ENCODE results near the gene MYO16.
"Not testable (repeated sequence)": the region's sequence is repeated elsewhere in the genome, so short reads cannot be mapped to it uniquely, and the experiment has no call there.

MYO16 gene

GRCh38 chr13:108903613-108904012, 274.2 kb downstream of the MYO16 start:
- no peak for DNase-seq

GRCh38 chr13:108911807-108912206, 282.4 kb downstream of the MYO16 start:
- no peak for DNase-seq

- DNase-seq: not testable (repeated sequence)
These were observed 284.3 kb downstream of the MYO16 start for GRCh38 chr13:108913731-108914130.

- no peak for DNase-seq
These were observed 285.8 kb downstream of the MYO16 start for GRCh38 chr13:108915095-108915633.

GRCh38 chr13:108915634-108916512, 286.5 kb downstream of the MYO16 start:
- DNase-seq: peak; percentile 57

GRCh38 chr13:108917581-108917980, 288.2 kb downstream of the MYO16 start:
- no peak for DNase-seq

- DNase-seq: no peak
These were observed 289.9 kb downstream of the MYO16 start for GRCh38 chr13:108919036-108919907.

GRCh38 chr13:108920137-108920536, 290.7 kb downstream of the MYO16 start:
- no peak for DNase-seq

GRCh38 chr13:108921238-108921637, 291.8 kb downstream of the MYO16 start:
- no peak for DNase-seq

- DNase-seq: no peak
These were observed 292.7 kb downstream of the MYO16 start for GRCh38 chr13:108922108-108922507.

GRCh38 chr13:108923386-108924047, 294.1 kb downstream of the MYO16 start:
- no peak for DNase-seq

GRCh38 chr13:108924134-108924533, 294.7 kb downstream of the MYO16 start:
- DNase-seq: no peak

GRCh38 chr13:108924541-108924940, 295.1 kb downstream of the MYO16 start:
- no peak for DNase-seq

GRCh38 chr13:108925070-108925469, 295.7 kb downstream of the MYO16 start:
- no peak for DNase-seq

GRCh38 chr13:108926862-108927261, 297.5 kb downstream of the MYO16 start:
- DNase-seq: no peak

- DNase-seq: no peak
These were observed 298.2 kb downstream of the MYO16 start for GRCh38 chr13:108927615-108928014.

- DNase-seq: no peak
These were observed 300.3 kb downstream of the MYO16 start for GRCh38 chr13:108929532-108930206.

- no peak for DNase-seq
These were observed 302.8 kb downstream of the MYO16 start for GRCh38 chr13:108932196-108932595.

- DNase-seq: no peak
These were observed 303.6 kb downstream of the MYO16 start for GRCh38 chr13:108933061-108933460.

GRCh38 chr13:108938155-108938554, 308.7 kb downstream of the MYO16 start:
- no peak for DNase-seq

GRCh38 chr13:108940121-108940520, 310.7 kb downstream of the MYO16 start:
- DNase-seq: no peak

- no peak for DNase-seq
These were observed 314.4 kb downstream of the MYO16 start for GRCh38 chr13:108943842-108944241.
